NCI-H446 treated with DMSO at 0.1 percent for 48 hours (cell line): Measurements from ENCODE around the gene PCDHGA6.
"Not testable (repeated sequence)": the region's sequence is repeated elsewhere in the genome, so short reads cannot be mapped to it uniquely, and the experiment has no call there.

Experiments
- DNase-seq: peaks from one replicate; lab custom pipeline; 2025; lab: John Stamatoyannopoulos, UW

The PCDHGA6 gene

DNA sequence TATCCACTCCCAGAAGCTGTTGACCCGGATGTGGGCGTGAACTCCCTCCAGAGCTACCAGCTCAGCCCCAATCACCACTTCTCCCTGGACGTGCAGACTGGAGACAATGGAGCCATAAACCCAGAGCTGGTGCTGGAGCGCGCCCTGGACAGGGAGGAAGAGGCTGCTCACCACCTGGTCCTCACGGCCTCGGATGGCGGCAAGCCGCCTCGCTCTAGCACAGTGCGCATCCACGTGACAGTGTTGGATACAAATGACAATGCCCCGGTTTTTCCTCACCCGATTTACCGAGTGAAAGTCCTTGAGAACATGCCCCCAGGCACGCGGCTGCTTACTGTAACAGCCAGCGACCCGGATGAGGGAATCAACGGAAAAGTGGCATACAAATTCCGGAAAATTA lies 19.6 kb downstream of the PCDHGA6 start:
- no peak for DNase-seq

- DNase-seq: not testable (repeated sequence)
These were observed 20.9 kb downstream of the PCDHGA6 start for GRCh38 chr5:141394401-141395187.

DNA sequence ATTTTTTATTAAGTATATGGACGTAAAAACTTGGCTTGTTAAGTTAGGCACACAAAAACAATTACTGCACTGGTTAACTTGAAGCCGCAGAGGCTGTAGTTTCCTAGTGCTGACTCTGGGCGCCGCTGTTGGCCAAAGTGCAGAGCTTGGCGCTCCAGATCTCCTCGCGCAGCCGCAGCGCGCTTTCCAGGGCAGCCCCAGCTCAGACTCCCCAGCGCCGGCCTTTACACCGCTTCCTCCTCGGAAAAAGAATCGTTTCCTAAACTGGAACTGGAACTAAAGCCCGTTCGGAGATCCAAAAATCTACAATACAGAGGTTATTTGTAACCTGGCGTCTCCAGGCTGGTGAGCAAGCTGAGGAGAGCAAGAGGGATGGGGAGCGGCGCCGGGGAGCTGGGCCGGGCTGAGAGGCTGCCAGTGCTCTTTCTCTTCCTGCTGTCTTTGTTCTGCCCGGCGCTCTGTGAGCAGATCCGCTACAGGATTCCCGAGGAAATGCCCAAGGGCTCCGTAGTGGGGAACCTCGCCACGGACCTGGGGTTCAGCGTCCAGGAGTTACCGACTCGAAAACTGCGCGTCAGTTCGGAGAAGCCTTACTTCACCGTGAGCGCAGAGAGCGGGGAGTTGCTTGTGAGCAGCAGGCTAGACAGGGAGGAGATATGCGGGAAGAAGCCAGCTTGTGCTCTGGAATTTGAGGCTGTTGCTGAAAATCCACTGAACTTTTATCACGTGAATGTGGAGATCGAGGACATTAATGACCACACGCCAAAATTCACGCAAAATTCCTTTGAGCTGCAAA lies 24.3 kb downstream of the PCDHGA6 start, which contains the start of gene PCDHGB5:
Gene PCDHGB5, plus strand, starts transcription at position 192 of the 796 bp plus-strand sequence. Its CDS starts 181 bp downstream, at position 373.
- not testable (repeated sequence) for DNase-seq

- no peak for DNase-seq
These were observed 24.9 kb downstream of the PCDHGA6 start for GRCh38 chr5:141398608-141399007.

- no peak for DNase-seq
These were observed 26.0 kb downstream of the PCDHGA6 start for GRCh38 chr5:141399555-141400258.

DNA sequence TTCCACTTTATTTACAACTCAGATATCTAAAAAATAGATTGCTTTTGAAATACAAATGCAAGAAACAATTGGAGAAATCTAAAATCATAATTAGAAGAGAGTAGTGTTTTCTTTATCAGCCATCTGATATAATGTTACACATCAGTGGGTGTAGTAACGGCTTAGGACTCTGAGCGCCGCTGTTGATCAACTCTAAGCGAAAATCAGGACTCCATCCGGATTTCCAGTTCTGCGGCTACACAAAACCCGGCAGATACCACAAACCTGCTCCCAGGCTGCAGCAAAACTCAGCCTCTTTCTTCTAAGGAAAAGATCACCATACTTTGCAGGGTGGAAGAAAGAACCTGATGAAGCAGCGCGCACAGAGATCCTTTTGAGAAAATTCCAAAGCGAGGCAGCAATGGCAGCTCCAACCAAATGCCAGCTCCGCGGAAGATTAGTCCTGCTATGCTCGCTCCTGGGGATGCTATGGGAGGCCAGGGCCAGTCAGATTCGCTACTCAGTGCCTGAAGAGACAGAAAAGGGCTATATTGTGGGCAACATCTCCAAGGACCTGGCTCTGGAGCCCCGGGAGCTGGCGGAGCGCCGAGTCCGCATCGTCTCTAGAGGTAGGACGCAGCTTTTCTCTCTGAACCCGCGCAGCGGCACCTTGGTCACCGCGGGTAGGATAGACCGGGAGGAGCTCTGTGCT lies 29.0 kb downstream of the PCDHGA6 start, which contains the start of gene PCDHGA9:
Gene PCDHGA9, plus strand, starts transcription at position 226 of the 691 bp plus-strand sequence. Its CDS starts 175 bp downstream, at position 401.
- DNase-seq: no peak

GRCh38 chr5:141403387-141403786 lies 29.7 kb downstream of the PCDHGA6 start:
- no peak for DNase-seq

DNA sequence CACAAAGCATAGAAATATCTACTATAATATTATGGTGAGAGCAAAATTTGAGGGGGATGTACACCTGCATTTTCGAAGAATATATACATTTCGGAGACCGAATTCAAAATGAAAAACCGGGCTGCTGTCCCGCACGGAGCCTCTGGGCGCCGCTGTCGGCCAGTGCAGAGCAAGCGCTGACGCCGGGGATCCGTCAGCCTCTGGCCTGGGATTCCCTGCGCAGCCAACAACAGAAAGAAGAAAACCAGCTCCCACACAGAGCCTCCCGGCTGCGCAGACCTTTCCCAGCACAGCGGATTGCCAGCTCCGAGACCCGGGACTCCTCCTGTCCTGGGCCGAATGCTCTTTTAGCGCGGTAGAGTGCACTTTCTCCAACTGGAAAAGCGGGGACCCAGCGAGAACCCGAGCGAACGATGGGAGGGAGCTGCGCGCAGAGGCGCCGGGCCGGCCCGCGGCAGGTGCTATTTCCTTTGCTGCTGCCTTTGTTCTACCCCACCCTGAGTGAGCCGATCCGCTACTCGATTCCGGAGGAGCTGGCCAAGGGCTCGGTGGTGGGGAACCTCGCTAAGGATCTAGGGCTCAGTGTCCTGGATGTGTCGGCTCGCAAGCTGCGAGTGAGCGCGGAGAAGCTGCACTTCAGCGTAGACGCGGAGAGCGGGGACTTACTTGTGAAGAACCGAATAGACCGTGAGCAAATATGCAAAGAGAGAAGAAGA lies 34.3 kb downstream of the PCDHGA6 start, which contains the start of gene PCDHGB6:
Gene PCDHGB6, plus strand, starts transcription at position 232 of the 716 bp plus-strand sequence. Its CDS starts 182 bp downstream, at position 414.
- not testable (repeated sequence) for DNase-seq

GRCh38 chr5:141409598-141410306 lies 36.1 kb downstream of the PCDHGA6 start:
- DNase-seq: no peak

DNA sequence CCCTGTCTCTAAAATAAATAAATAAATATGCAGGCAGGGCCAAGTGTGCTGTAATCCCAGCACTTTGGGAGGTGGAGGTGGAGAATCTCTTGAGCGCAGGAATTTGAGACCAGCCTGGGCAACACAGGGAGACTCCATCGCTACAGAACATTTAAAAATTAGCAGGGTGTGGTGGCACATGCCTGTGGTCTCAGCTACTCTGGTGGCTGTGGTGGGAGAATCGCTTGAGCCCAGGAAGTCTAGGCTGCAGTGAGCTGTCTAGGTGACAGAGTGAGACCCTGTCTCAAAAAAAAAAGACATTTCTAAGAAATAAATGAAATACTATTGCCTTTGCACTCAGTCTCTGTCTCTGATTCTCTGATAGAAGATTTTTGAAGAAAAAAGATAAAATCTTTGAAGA lies 37.9 kb downstream of the PCDHGA6 start:
- DNase-seq: no peak

DNA sequence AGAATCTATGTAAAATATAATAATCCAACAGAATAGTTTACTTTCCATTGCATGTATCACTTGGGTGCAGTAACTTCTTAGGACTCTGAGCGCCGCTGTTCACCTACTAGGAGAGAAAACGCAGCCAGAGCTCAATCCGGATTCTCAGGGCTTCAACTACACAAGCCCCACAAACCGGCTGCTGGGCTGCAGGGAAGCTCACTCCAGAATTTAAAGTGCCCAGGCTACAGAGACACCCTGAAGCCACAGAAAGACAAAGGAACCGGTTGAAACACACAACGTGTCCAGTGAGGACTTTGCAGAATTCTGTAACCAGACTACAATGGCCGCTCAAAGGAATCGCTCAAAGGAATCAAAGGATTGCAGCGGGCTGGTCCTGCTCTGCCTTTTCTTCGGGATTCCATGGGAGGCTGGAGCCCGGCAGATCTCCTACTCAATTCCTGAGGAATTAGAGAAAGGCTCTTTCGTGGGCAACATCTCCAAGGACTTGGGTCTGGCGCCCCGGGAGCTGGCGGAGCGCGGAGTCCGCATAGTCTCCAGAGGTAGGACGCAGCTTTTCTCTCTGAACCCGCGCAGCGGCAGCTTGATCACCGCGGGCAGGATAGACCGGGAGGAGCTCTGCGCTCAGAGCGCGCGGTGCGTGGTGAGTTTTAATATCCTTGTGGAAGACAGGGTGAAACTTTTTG lies 39.3 kb downstream of the PCDHGA6 start, which contains the start of gene PCDHGA10:
Gene PCDHGA10, plus strand, starts transcription at position 134 of the 686 bp plus-strand sequence. Its CDS starts 189 bp downstream, at position 323.
- DNase-seq: peak; percentile 2

DNA sequence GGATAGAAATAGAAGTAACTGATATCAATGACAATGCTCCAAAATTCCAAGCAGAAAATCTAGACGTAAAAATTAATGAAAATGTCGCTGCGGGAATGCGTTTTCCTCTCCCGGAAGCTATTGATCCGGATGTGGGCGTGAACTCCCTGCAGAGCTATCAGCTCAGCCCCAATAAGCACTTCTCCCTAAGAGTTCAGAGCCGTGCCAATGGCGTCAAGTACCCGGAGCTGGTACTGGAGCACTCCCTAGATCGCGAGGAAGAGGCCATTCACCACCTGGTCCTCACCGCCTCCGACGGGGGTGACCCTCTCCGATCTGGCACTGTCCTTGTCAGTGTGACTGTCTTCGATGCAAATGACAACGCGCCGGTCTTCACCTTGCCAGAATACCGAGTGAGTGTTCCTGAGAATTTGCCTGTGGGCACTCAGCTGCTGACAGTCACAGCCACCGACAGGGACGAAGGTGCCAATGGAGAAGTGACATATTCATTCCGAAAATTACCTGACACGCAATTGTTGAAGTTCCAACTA lies 39.9 kb downstream of the PCDHGA6 start:
- no peak for DNase-seq

DNA sequence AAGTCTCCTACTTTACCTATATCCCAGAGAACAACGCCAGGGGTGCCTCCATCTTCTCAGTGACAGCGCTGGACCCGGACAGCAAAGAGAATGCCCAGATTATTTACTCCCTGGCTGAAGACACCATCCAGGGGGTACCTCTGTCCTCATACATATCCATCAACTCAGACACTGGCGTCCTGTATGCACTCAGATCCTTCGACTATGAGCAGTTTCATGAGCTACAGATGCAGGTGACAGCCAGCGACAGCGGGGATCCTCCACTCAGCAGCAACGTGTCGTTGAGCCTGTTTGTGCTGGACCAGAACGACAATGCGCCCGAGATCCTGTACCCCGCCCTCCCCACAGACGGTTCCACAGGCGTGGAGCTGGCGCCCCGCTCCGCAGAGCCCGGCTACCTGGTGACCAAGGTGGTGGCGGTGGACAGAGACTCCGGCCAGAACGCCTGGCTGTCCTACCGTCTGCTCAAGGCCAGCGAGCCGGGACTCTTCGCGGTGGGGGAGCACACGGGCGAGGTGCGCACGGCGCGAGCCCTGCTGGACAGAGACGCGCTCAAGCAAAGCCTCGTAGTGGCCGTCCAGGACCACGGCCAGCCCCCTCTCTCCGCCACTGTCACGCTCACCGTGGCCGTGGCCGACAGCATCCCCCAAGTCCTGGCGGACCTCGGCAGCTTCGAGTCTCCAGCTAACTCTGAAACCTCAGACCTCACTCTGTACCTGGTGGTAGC lies 41.0 kb downstream of the PCDHGA6 start:
- not testable (repeated sequence) for DNase-seq

- not testable (repeated sequence) for DNase-seq
These were observed 41.6 kb downstream of the PCDHGA6 start for GRCh38 chr5:141415275-141415618.

DNA sequence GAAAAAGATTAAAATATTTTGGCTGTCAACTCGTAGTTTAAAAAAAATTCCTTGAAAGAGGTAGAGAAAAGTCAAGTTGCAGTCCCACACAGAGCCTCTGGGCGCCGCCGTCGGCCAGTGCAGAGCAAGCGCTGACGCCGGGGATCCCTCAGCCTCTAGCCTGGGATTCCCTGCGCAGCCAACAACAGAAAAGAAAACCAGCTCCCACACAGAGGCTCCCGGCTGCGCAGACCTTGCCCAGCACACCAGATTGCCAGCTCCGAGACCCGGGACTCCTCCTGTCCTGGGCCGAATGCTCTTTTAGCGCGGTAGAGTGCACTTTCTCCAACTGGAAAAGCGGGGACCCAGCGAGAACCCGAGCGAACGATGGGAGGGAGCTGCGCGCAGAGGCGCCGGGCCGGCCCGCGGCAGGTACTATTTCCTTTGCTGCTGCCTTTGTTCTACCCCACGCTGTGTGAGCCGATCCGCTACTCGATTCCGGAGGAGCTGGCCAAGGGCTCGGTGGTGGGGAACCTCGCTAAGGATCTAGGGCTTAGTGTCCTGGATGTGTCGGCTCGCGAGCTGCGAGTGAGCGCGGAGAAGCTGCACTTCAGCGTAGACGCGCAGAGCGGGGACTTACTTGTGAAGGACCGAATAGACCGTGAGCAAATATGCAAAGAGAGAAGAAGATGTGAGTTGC lies 43.9 kb downstream of the PCDHGA6 start, which contains the start of gene PCDHGB7:
Gene PCDHGB7, plus strand, starts transcription at position 184 of the 679 bp plus-strand sequence. Its CDS starts 183 bp downstream, at position 367.
- DNase-seq: peak; percentile 20

DNA sequence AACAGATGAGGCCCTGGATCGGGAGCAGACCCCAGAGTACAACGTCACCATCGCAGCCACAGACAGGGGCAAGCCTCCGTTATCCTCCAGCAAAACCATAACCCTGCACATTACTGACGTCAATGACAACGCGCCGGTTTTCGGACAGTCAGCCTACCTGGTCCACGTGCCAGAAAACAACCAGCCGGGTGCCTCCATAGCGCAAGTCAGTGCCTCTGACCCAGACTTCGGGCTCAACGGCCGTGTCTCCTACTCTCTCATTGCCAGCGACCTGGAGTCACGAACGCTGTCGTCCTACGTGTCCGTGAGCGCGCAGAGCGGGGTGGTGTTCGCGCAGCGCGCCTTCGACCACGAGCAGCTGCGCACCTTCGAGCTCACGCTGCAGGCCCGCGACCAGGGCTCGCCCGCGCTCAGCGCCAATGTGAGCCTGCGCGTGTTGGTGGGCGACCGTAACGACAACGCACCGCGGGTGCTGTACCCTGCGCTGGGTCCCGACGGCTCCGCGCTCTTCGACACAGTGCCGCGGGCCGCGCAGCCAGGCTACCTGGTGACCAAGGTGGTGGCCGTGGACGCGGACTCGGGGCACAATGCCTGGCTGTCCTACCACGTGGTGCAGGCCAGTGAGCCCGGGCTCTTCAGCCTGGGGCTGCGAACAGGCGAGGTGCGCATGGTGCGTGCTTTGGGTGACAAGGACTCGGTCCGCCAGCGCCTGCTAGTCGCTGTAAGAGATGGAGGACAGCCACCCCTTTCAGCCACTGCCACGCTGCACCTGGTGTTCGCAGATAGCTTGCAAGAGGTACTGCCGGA lies 45.6 kb downstream of the PCDHGA6 start:
- no peak for DNase-seq
